Measurements from ENCODE around the gene SEZ6. TPM values are rescaled to one million over a fixed set of nuclear protein-coding genes. Genes with fewer than 3 reads are reported as not detected.

SEZ6 gene
- total RNA-seq, 4 donors from 2014 or later = not detected

GRCh38 chr17:29014716-29015115, 8.9 kb upstream of the SEZ6 start:
- Histone ChIP-seq H3K4me3 (no peak overlapping the region), H3K27ac (no peak overlapping the region), H3K9me3 (no peaks in the 10 kb centered on the region), H3K36me3 (no peaks in the 10 kb centered on the region), H3K4me1 (peaks cover 2% of the 10 kb centered on the region), H3K27me3 (peaks cover 46% of the 10 kb centered on the region)
- no peak for TF ChIP-seq EP300 (IDR thresholded peaks at IDR 0.05)
- no peak for TF ChIP-seq POLR2AphosphoS5 (IDR thresholded peaks at IDR 0.05)
- TF ChIP-seq POLR2A (IDR thresholded peaks at IDR 0.05) = no peak
- TF ChIP-seq CTCF (IDR thresholded peaks at IDR 0.05) = no peak
- WGBS = 60% methylated on average over 5 of the region's 5 CpGs
- no peak for DNase-seq (ENCODE audit: low spot score in 2 of 2)

DNA sequence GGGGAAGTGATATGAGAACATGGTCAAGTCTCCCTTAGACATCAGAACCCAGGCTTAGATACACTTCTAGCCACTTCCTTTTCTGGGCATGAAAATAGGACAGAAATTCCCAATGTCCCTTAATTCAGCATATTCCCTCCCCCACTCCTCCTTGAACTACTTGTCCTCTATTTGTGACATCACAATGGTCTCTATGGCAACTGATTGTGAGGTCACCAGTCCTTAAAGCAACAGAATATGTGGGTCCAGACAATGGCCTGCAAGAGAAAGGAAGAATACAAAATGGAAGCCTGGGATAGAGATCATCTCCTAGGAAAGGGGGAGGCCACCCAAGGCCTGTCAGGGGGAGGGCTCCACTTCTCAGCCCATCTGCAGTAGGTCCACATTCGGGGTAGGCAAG, 6.7 kb upstream of the SEZ6 start:
- WGBS = 86% methylated on average over 1 of the region's 1 CpG
- Histone ChIP-seq H3K9me3 (no peaks in the 10 kb centered on the region), H3K36me3 (no peaks in the 10 kb centered on the region), H3K27ac (no peak overlapping the region), H3K4me1 (no peaks in the 10 kb centered on the region), H3K27me3 (peaks cover 51% of the 10 kb centered on the region), H3K4me3 (no peak overlapping the region)
- TF ChIP-seq POLR2AphosphoS5 (IDR thresholded peaks at IDR 0.05) (no peak), CTCF (IDR thresholded peaks at IDR 0.05) (no peak), EP300 (IDR thresholded peaks at IDR 0.05) (no peak)
- no peak for DNase-seq (ENCODE audit: low spot score in 2 of 2)

- WGBS = 66% methylated on average over 7 of the region's 7 CpGs
- no peak overlapping the region for H3K4me3 ChIP-seq
- peaks cover 6% of the 10 kb centered on the region for H3K4me1 ChIP-seq
- peaks cover 52% of the 10 kb centered on the region for H3K27me3 ChIP-seq
- H3K36me3 ChIP-seq = no peaks in the 10 kb centered on the region
- H3K27ac ChIP-seq = no peak overlapping the region
- no peak for DNase-seq (ENCODE audit: low spot score in 2 of 2)
- no peaks in the 10 kb centered on the region for H3K9me3 ChIP-seq
- TF ChIP-seq POLR2A (IDR thresholded peaks at IDR 0.05) (no peak), EP300 (IDR thresholded peaks at IDR 0.05) (no peak), POLR2AphosphoS5 (IDR thresholded peaks at IDR 0.05) (no peak), CTCF (IDR thresholded peaks at IDR 0.05) (no peak)
Observed at GRCh38 chr17:29010586-29010985, 4.8 kb upstream of the SEZ6 start.

GRCh38 chr17:29010129-29010528, 4.3 kb upstream of the SEZ6 start:
- H3K27me3 ChIP-seq = peaks cover 52% of the 10 kb centered on the region
- 43% methylated on average over 3 of the region's 3 CpGs for WGBS

DNA sequence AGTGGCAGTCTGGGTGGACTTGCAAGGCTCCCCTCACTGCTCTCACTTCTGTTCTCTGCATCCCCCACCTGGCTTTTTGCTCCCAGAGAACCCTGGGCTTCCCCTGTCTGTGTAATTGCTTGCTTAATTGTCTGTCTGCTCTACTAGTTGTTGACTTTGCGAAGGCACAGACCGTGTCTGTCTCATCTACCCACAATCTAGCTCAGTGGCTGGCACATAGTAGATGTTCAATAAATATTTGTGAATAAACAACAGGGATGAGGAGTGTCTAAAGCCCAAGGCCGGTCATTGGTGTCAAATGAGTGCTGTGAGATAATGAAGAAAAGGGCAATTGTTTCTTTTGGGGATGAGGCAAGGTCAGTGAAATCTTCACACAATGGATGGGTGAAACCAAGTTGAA, 2.8 kb upstream of the SEZ6 start:
- no peak for DNase-seq (ENCODE audit: low spot score in 2 of 2)
- Histone ChIP-seq H3K9me3 (no peaks in the 10 kb centered on the region), H3K4me1 (peaks cover 11% of the 10 kb centered on the region), H3K27ac (no peak overlapping the region), H3K36me3 (no peaks in the 10 kb centered on the region), H3K27me3 (peaks cover 66% of the 10 kb centered on the region), H3K4me3 (no peak overlapping the region)
- TF ChIP-seq EP300 (IDR thresholded peaks at IDR 0.05) (no peak), POLR2AphosphoS5 (IDR thresholded peaks at IDR 0.05) (no peak), POLR2A (IDR thresholded peaks at IDR 0.05) (no peak), CTCF (IDR thresholded peaks at IDR 0.05) (no peak)
- 63% methylated on average over 3 of the region's 3 CpGs for WGBS

More at GRCh38 chr17:29010129-29010528, 4.3 kb upstream of the SEZ6 start:
- Histone ChIP-seq H3K9me3 (no peaks in the 10 kb centered on the region), H3K27ac (no peak overlapping the region), H3K36me3 (no peaks in the 10 kb centered on the region), H3K4me1 (peaks cover 11% of the 10 kb centered on the region), H3K4me3 (no peak overlapping the region)
- TF ChIP-seq POLR2A (IDR thresholded peaks at IDR 0.05) = no peak
- no peak for TF ChIP-seq CTCF (IDR thresholded peaks at IDR 0.05)
- no peak for TF ChIP-seq POLR2AphosphoS5 (IDR thresholded peaks at IDR 0.05)
- no peak for TF ChIP-seq EP300 (IDR thresholded peaks at IDR 0.05)
- DNase-seq (ENCODE audit: low spot score in 2 of 2) = no peak
